ENCODE data around the gene MISFA.

DNA sequence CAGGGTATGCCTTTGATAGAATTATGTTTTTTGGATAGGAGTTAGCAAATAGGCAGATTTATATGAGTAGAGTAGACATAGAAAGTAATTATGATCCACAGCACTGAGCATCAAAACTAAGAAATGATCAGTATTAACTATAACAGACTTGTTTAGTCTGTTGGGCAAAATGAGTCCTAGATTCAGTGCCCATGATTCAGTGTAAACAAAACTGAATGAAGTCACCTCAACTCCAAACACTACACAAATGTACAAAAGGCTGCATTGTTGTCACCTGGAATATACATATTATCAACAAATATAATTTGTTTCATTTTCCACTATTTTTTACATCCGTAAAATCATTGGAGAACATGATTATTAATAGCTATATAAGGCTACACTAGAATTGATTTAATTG, 17.8 kb upstream of the MISFA start:
- TF ChIP-seq, protein P1, sequence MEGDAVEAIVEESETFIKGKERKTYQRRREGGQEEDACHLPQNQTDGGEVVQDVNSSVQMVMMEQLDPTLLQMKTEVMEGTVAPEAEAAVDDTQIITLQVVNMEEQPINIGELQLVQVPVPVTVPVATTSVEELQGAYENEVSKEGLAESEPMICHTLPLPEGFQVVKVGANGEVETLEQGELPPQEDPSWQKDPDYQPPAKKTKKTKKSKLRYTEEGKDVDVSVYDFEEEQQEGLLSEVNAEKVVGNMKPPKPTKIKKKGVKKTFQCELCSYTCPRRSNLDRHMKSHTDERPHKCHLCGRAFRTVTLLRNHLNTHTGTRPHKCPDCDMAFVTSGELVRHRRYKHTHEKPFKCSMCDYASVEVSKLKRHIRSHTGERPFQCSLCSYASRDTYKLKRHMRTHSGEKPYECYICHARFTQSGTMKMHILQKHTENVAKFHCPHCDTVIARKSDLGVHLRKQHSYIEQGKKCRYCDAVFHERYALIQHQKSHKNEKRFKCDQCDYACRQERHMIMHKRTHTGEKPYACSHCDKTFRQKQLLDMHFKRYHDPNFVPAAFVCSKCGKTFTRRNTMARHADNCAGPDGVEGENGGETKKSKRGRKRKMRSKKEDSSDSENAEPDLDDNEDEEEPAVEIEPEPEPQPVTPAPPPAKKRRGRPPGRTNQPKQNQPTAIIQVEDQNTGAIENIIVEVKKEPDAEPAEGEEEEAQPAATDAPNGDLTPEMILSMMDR (IDR thresholded peaks at IDR 0.05; ENCODE audit: poor library complexity), result no peak
- TF ChIP-seq EZH2 (IDR thresholded peaks at IDR 0.05; ENCODE audit: borderline replicate concordance), result no peak
- TF ChIP-seq EZH2phosphoT487 (IDR thresholded peaks at IDR 0.05; ENCODE audit: low read depth, severe bottlenecking, unreplicated experiment), result no peak
